HepG2 (cell line): Measurements from ENCODE around the gene NUBP2. TPM values are rescaled to one million over a fixed set of nuclear protein-coding genes. Genes with fewer than 3 reads are reported as not detected.

Experiments
- CHD2 ChIP-seq: IDR thresholded peaks from 2 replicates; pipeline ENCODE4 v1.6.1; 2011; ENCODE audit warnings: low read depth, low read length, improper control_type of control experiment
- HCFC1 ChIP-seq: fragments of 150-350 bp; IDR thresholded peaks from 2 replicates; pipeline ENCODE4 v1.6.1; 2014; ENCODE audit warnings: low read depth, low read length
- JDP2 ChIP-seq: sonication (generic); formaldehyde crosslinking; IDR thresholded peaks from 2 replicates; pipeline ENCODE4 v1.8.1; 2022; ENCODE audit warnings: missing genetic modification reagents, borderline replicate concordance
- KLF12 ChIP-seq: sonication (generic); formaldehyde crosslinking; IDR thresholded peaks from 2 replicates; pipeline ENCODE4 v1.4.0; 2020; ENCODE audit warnings: missing genetic modification reagents, borderline replicate concordance
- PCBP1 ChIP-seq: fragments of 200-400 bp; formaldehyde crosslinking; IDR thresholded peaks from 2 replicates; pipeline ENCODE4 v1.6.1; 2017; ENCODE audit warnings: mild to moderate bottlenecking, low read depth, low read length, borderline replicate concordance
- PHB2 ChIP-seq: fragments of 450-650 bp; IDR thresholded peaks from 2 replicates; pipeline ENCODE4 v1.6.1; 2018; ENCODE audit not compliant: partially characterized antibody
- POLR2G ChIP-seq: fragments of 200-400 bp; formaldehyde crosslinking; IDR thresholded peaks from 2 replicates; pipeline ENCODE4 v1.6.1; 2018; ENCODE audit warnings: mild to moderate bottlenecking, low read depth, low read length, moderate library complexity
- RAD51 ChIP-seq: fragments of 450-650 bp; IDR thresholded peaks from 2 replicates; pipeline ENCODE4 v1.6.1; 2016; ENCODE audit warnings: borderline replicate concordance
- REXO4 ChIP-seq: sonication (generic); formaldehyde crosslinking; IDR thresholded peaks from 2 replicates; pipeline ENCODE4 v1.8.0; 2022; ENCODE audit warnings: missing genetic modification reagents, mild to moderate bottlenecking, borderline replicate concordance
- SRSF1 ChIP-seq: fragments of 200-400 bp; formaldehyde crosslinking; optimal IDR thresholded peaks from 2 replicates; pipeline ENCODE3; 2017; ENCODE audit warnings: mild to moderate bottlenecking, low read depth, low read length, moderate library complexity
- TFE3 ChIP-seq: IDR thresholded peaks from 2 replicates; pipeline ENCODE4 v1.6.1; 2016
- THRA ChIP-seq: sonication (generic); formaldehyde crosslinking; IDR thresholded peaks from 2 replicates; pipeline ENCODE4 v1.4.0; 2020; ENCODE audit warnings: missing genetic modification reagents, borderline replicate concordance
- ZBTB38 ChIP-seq: sonication (generic); formaldehyde crosslinking; IDR thresholded peaks from 2 replicates; pipeline ENCODE4 v1.5.1; 2020; ENCODE audit warnings: mild to moderate bottlenecking, missing genetic modification reagents
- ZFP62 ChIP-seq: sonication (generic); formaldehyde crosslinking; IDR thresholded peaks from 2 replicates; pipeline ENCODE4 v1.4.0; 2020; ENCODE audit warnings: missing genetic modification reagents
- ZNF3 ChIP-seq: IDR thresholded peaks from 2 replicates; pipeline ENCODE4 v1.7.0; 2017; ENCODE audit warnings: inconsistent platforms
- ZNF333 ChIP-seq: sonication (generic); formaldehyde crosslinking; IDR thresholded peaks from 2 replicates; pipeline ENCODE4 v1.4.0; 2020; ENCODE audit warnings: mild to moderate bottlenecking, missing genetic modification reagents, borderline replicate concordance
- ZNF34 ChIP-seq: sonication (generic); formaldehyde crosslinking; IDR thresholded peaks from 2 replicates; pipeline ENCODE4 v1.4.0; 2020; ENCODE audit warnings: mild to moderate bottlenecking, missing genetic modification reagents, borderline replicate concordance
- ZNF563 ChIP-seq: sonication (generic); formaldehyde crosslinking; IDR thresholded peaks from 2 replicates; pipeline ENCODE4 v1.8.0; 2022; ENCODE audit warnings: mild to moderate bottlenecking, moderate library complexity, missing genetic modification reagents
- ZNF607 ChIP-seq: sonication (generic); formaldehyde crosslinking; IDR thresholded peaks from 2 replicates; pipeline ENCODE4 v1.5.1; 2020; ENCODE audit warnings: missing genetic modification reagents, mild to moderate bottlenecking, borderline replicate concordance
- polyA plus RNA-seq, 8 experiments: library from polyadenylated mRNA; depleted of rRNA in 3 of 8; stranded (reverse) in 7 of 8; unstranded in 1 of 8; fragments of >200 nt; fragmentation: Illumina TruSeq in 4 of 8; extraction: Trizol in 4 of 8; gene quantifications; 2 replicates each; pipeline versions ENCODE4 v1.2.1 to v1.2.3, GENCODE V29; 2011 to 2016; ENCODE audit warnings: low read depth in 4 of 8, missing spikeins in 1 of 8, mixed read lengths in 1 of 8; ENCODE audit not compliant: insufficient read depth in 1 of 8
- total RNA-seq, 5 experiments: library from RNA; depleted of rRNA; stranded (reverse); fragments of >200 nt; fragmentation: Illumina TruSeq; extraction: Trizol; gene quantifications; 2 replicates each; pipeline ENCODE4 v1.2.3, GENCODE V29; 2016; ENCODE audit warnings: low read depth in 1 of 5
- TF ChIP-seq, protein P1 (sequence below): sonication (generic); formaldehyde crosslinking; IDR thresholded peaks from 2 replicates; pipeline ENCODE4 v1.8.1; 2023; ENCODE audit warnings: mild to moderate bottlenecking, moderate library complexity, missing genetic modification reagents
- TF ChIP-seq, protein P2 (sequence below): sonication (generic); formaldehyde crosslinking; IDR thresholded peaks from 2 replicates; pipeline ENCODE4 v1.4.0; 2020; ENCODE audit warnings: missing genetic modification reagents
- TF ChIP-seq, protein P3 (sequence below): sonication (generic); formaldehyde crosslinking; IDR thresholded peaks from 2 replicates; pipeline ENCODE4 v1.4.0; 2020; ENCODE audit warnings: missing genetic modification reagents, borderline replicate concordance

Gene NUBP2
- total and polyA plus RNA-seq, 2 of the 13 experiments (the other 11 are each of a cell fraction or from before 2014, with no cell fraction given), result 25.7 to 61.5 TPM

GRCh38 chr16:1771864-1772361, 10.8 kb upstream of the NUBP2 start (continued):
- TF ChIP-seq HCFC1, result no peak
- TF ChIP-seq ZNF3, result no peak
- no peak for TF ChIP-seq ZFP62 (CRISPR knock-in tag)
- no peak for TF ChIP-seq ZNF333 (CRISPR knock-in tag)
- TF ChIP-seq, protein P1, sequence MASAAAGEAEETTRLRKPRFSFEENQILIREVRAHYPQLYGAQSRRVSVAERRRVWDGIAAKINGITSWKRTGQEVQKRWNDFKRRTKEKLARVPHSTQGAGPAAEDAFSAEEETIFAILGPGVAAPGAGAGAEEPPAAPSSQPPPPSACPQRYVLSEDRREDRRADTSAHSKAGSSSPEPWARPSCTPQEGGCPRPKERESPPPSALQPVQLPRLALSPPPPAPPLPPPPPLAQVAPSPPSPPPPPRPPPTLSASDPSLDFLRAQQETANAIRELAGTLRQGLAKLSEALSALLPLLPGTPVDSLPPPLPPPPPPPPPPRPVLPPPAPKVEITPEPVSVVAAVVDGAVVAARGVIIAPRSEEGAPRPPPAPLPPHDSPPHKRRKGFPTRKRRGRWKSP (CRISPR knock-in tag), result no peak
- TF ChIP-seq ZNF34, result no peak
- TF ChIP-seq SRSF1, result peak; percentile 47
- TF ChIP-seq ZNF563 (CRISPR knock-in tag), result peak; percentile 8; the same call in 1 of the 2 replicates
- TF ChIP-seq KLF12 (CRISPR knock-in tag), result no peak
- no peak for TF ChIP-seq THRA (CRISPR knock-in tag)
- TF ChIP-seq REXO4 (CRISPR knock-in tag), result no peak
- peak; percentile 25; the same call in 1 of the 2 replicates for TF ChIP-seq POLR2G
- TF ChIP-seq PHB2, result no peak
- TF ChIP-seq CHD2, result no peak
- TF ChIP-seq, protein P2, sequence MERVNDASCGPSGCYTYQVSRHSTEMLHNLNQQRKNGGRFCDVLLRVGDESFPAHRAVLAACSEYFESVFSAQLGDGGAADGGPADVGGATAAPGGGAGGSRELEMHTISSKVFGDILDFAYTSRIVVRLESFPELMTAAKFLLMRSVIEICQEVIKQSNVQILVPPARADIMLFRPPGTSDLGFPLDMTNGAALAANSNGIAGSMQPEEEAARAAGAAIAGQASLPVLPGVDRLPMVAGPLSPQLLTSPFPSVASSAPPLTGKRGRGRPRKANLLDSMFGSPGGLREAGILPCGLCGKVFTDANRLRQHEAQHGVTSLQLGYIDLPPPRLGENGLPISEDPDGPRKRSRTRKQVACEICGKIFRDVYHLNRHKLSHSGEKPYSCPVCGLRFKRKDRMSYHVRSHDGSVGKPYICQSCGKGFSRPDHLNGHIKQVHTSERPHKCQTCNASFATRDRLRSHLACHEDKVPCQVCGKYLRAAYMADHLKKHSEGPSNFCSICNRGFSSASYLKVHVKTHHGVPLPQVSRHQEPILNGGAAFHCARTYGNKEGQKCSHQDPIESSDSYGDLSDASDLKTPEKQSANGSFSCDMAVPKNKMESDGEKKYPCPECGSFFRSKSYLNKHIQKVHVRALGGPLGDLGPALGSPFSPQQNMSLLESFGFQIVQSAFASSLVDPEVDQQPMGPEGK (CRISPR knock-in tag), result no peak
- TF ChIP-seq, protein P3, sequence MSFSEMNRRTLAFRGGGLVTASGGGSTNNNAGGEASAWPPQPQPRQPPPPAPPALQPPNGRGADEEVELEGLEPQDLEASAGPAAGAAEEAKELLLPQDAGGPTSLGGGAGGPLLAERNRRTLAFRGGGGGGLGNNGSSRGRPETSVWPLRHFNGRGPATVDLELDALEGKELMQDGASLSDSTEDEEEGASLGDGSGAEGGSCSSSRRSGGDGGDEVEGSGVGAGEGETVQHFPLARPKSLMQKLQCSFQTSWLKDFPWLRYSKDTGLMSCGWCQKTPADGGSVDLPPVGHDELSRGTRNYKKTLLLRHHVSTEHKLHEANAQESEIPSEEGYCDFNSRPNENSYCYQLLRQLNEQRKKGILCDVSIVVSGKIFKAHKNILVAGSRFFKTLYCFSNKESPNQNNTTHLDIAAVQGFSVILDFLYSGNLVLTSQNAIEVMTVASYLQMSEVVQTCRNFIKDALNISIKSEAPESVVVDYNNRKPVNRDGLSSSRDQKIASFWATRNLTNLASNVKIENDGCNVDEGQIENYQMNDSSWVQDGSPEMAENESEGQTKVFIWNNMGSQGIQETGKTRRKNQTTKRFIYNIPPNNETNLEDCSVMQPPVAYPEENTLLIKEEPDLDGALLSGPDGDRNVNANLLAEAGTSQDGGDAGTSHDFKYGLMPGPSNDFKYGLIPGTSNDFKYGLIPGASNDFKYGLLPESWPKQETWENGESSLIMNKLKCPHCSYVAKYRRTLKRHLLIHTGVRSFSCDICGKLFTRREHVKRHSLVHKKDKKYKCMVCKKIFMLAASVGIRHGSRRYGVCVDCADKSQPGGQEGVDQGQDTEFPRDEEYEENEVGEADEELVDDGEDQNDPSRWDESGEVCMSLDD (CRISPR knock-in tag), result no peak
- TF ChIP-seq TFE3 (CRISPR knock-in tag), result 0 out of 2 replicates have a peak, but pooled peaks have one; percentile 4
- TF ChIP-seq JDP2 (CRISPR knock-in tag), result no peak
- TF ChIP-seq PCBP1, result 0 out of 2 replicates have a peak, but pooled peaks have one; percentile 20
- TF ChIP-seq ZBTB38 (CRISPR knock-in tag), result no peak
- TF ChIP-seq RAD51, result no peak
- TF ChIP-seq ZNF607, result 0 out of 2 replicates have a peak, but pooled peaks have one; percentile 7
